Left hindlimb (tissue), 1 donor: ENCODE measurements around the gene RHBDD3.

Experiments
- DNase-seq: peaks from one replicate; pipeline ENCODE4 v3.0.0-alpha.2; 2018

Gene RHBDD3

GRCh38 chr22:29216873-29217666 is 50.7 kb downstream of the RHBDD3 start:
- DNase-seq, result no peak

GRCh38 chr22:29216011-29216872 is 51.5 kb downstream of the RHBDD3 start:
- DNase-seq, result no peak

- no peak for DNase-seq
Measured at GRCh38 chr22:29215012-29215860, 52.5 kb downstream of the RHBDD3 start.

- DNase-seq, result no peak
Measured at GRCh38 chr22:29214232-29214631, 53.5 kb downstream of the RHBDD3 start.

GRCh38 chr22:29213493-29213892 is 54.3 kb downstream of the RHBDD3 start:
- no peak for DNase-seq

- no peak for DNase-seq
Measured at GRCh38 chr22:29212743-29213142, 55.0 kb downstream of the RHBDD3 start.

GRCh38 chr22:29211466-29211865 is 56.3 kb downstream of the RHBDD3 start:
- DNase-seq, result no peak

- no peak for DNase-seq
Measured at GRCh38 chr22:29211066-29211465, 56.7 kb downstream of the RHBDD3 start.
